Measurements from ENCODE around the gene WSB1. TPM values are rescaled to one million over a fixed set of nuclear protein-coding genes. Genes with fewer than 3 reads are reported as not detected.
"Not testable (repeated sequence)": the region's sequence is repeated elsewhere in the genome, so short reads cannot be mapped to it uniquely, and the experiment has no call there.

WSB1 gene
- polyA plus RNA-seq, 1 of the 3 experiments (the other 2 are of a cell fraction), result 261 TPM

DNA sequence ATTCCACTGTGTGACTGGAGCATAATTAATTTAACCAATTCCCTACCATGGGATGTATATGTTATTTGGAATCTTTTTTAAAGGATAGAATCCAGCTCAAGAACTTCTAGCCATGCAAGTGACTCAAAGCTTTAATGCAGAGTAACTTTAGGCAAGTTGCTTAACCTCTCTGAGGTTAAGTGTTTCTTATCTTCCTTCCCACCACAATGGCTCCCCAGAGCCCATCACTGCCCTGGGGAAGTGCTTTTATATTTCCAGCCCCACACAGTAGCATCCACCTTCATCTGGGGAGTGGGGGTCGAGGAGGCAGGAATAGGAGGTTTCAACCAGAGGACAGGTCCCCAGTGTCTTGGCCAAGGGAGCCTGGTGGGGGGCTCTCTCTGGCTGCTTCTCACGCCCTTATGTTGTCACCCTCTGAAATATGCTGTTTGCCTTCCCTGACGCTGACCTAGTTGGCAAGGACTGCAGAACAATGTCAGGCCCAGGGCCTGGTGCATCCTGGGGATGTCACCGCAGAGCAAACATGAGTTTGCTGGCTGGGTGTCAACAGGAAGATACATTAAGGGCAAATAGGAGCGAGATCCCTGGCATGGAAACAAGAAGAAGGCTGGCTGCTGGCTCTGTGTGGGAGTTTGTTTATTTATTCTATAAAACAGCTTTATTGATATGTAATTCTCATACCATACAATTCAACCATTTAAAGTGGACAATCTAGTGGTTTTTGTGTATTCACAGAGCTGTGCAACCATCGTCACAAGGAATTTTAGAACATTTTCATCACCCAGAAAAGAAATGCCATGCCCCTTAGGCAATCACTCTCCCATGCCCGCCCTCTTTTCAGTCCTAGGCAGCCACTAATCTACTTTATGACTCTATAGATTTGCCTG, 46.6 kb upstream of the WSB1 start:
- H3K9me3 ChIP-seq, result no peaks in the 10 kb centered on the region
- 39% methylated on average over 7 of the region's 7 CpGs for WGBS (ENCODE audit: low lambda C conversion rate)
- peaks cover 0 to 12% of the 10 kb centered on the region in 2 experiments; a peak in 1 of 4 replicates for H3K4me1 ChIP-seq (ENCODE audit: control insufficient read depth in 1 of 2, insufficient read depth in 2 of 2, low read depth in 1 of 2, low read length in 1 of 2)
- H2AFZ ChIP-seq (ENCODE audit: low read depth), result no peak overlapping the region
- TF ChIP-seq CHD2 (IDR thresholded peaks at IDR 0.05; ENCODE audit: low read length, partially characterized antibody) (no peak), MXI1 (IDR thresholded peaks at IDR 0.05; ENCODE audit: low read depth, low read length) (0 out of 2 replicates have a peak, but pooled peaks have one; percentile 8), TCF12 (IDR thresholded peaks at IDR 0.05) (no peak)
- TF ChIP-seq, protein P1, sequence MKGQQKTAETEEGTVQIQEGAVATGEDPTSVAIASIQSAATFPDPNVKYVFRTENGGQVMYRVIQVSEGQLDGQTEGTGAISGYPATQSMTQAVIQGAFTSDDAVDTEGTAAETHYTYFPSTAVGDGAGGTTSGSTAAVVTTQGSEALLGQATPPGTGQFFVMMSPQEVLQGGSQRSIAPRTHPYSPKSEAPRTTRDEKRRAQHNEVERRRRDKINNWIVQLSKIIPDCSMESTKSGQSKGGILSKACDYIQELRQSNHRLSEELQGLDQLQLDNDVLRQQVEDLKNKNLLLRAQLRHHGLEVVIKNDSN (IDR thresholded peaks at IDR 0.05; ENCODE audit: borderline replicate concordance, low read depth), result no peak
- CTCF ChIA-PET, result interaction anchor here (0.7 to 3.3 kb wide), 4 partner anchors 11 to 361 kb away, joined by 3 to 45 read pairs (median 4); no protein-coding TSS in a partner anchor
- no peak overlapping the region for H3K9ac ChIP-seq
- no peaks in the 10 kb centered on the region for H3K36me3 ChIP-seq (replicated peaks in 1 of 2; ENCODE audit: control insufficient read depth in 1 of 2, insufficient read depth in 2 of 2, low read length in 1 of 2)
- H3K27me3 ChIP-seq (ENCODE audit: insufficient read depth), result peaks cover 6% of the 10 kb centered on the region; the same call in 1 of the 2 replicates
- no peaks in the 10 kb centered on the region for H3K79me2 ChIP-seq (ENCODE audit: insufficient read depth)
- H3K27ac ChIP-seq (ENCODE audit: low read depth in 2 of 2, low read length in 1 of 2), result no peak overlapping the region
- no peak overlapping the region for H3K4me2 ChIP-seq
- no peaks in the 10 kb centered on the region for H4K20me1 ChIP-seq (ENCODE audit: insufficient read depth)
- DNase-seq, result no peak
- POLR2A ChIA-PET, result no interaction called here
- H3K4me3 ChIP-seq (ENCODE audit: low read depth in 2 of 2, low read length in 1 of 2), result no peak overlapping the region
- H3K9me2 ChIP-seq, result no peaks in the 10 kb centered on the region
- no peaks in the 10 kb centered on the region for H3F3A ChIP-seq (replicated peaks; ENCODE audit: insufficient read depth)

DNA sequence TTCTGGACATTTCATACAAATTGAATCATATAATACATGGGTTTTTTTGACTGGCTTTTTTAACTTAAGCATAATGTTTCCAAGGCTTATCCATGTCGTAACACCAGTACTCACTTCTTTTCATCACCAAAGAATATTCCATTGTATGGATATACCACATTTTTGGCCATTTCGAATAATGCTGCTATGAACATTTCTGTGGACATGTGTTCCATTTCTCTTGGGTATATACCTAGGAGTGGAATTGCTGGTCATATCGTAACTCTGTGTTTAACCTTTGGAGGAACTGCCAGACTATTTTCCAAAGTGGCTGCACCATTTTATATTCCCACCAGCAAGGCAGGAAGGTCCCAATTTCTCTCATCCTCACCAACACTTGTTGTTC, 46.0 kb upstream of the WSB1 start:
- Histone ChIP-seq H3K4me1 (ENCODE audit: control insufficient read depth in 1 of 2, insufficient read depth in 2 of 2, low read depth in 1 of 2, low read length in 1 of 2) (peaks cover 0 to 12% of the 10 kb centered on the region in 2 experiments; a peak in 1 of 4 replicates), H2AFZ (ENCODE audit: low read depth) (no peak overlapping the region), H3K4me3 (ENCODE audit: low read depth in 2 of 2, low read length in 1 of 2) (no peak overlapping the region), H3F3A (replicated peaks; ENCODE audit: insufficient read depth) (no peaks in the 10 kb centered on the region), H4K20me1 (ENCODE audit: insufficient read depth) (no peaks in the 10 kb centered on the region), H3K9me2 (no peaks in the 10 kb centered on the region), H3K79me2 (ENCODE audit: insufficient read depth) (no peaks in the 10 kb centered on the region), H3K27ac (ENCODE audit: low read depth in 2 of 2, low read length in 1 of 2) (no peak overlapping the region), H3K9ac (no peak overlapping the region), H3K9me3 (no peaks in the 10 kb centered on the region), H3K27me3 (ENCODE audit: insufficient read depth) (peaks cover 6% of the 10 kb centered on the region; the same call in 1 of the 2 replicates), H3K36me3 (replicated peaks in 1 of 2; ENCODE audit: control insufficient read depth in 1 of 2, insufficient read depth in 2 of 2, low read length in 1 of 2) (no peaks in the 10 kb centered on the region), H3K4me2 (no peak overlapping the region)
- POLR2A ChIA-PET, result no interaction called here
- CTCF ChIA-PET, result interaction anchor here (1.1 to 3.3 kb wide), 2 partner anchors 86 to 360 kb away, joined by 3 to 45 read pairs; no protein-coding TSS in a partner anchor
- DNase-seq, result no peak
- TF ChIP-seq TAF1 (IDR thresholded peaks at IDR 0.05; ENCODE audit: borderline replicate concordance, low read depth, low read length) (no peak), TEAD4 (IDR thresholded peaks at IDR 0.05; ENCODE audit: borderline replicate concordance, insufficient read depth) (no peak), POLR2AphosphoS5 (IDR thresholded peaks at IDR 0.05; ENCODE audit: low read depth, low read length) (no peak), SMC3 (IDR thresholded peaks at IDR 0.05; ENCODE audit: low read depth, low read length) (no peak), RFX5 (IDR thresholded peaks at IDR 0.05; ENCODE audit: low read length) (no peak), FOXM1 (IDR thresholded peaks at IDR 0.05; ENCODE audit: low read depth) (no peak), RAD21 (IDR thresholded peaks at IDR 0.05; ENCODE audit: low read length) (no peak)
- TF ChIP-seq, protein P2, sequence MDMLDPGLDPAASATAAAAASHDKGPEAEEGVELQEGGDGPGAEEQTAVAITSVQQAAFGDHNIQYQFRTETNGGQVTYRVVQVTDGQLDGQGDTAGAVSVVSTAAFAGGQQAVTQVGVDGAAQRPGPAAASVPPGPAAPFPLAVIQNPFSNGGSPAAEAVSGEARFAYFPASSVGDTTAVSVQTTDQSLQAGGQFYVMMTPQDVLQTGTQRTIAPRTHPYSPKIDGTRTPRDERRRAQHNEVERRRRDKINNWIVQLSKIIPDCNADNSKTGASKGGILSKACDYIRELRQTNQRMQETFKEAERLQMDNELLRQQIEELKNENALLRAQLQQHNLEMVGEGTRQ (IDR thresholded peaks at IDR 0.05; ENCODE audit: borderline replicate concordance, low read depth, low read length), result no peak
- TF ChIP-seq, protein P3, sequence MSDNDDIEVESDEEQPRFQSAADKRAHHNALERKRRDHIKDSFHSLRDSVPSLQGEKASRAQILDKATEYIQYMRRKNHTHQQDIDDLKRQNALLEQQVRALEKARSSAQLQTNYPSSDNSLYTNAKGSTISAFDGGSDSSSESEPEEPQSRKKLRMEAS (IDR thresholded peaks at IDR 0.05; ENCODE audit: low read depth), result no peak
- TF ChIP-seq, protein P4, sequence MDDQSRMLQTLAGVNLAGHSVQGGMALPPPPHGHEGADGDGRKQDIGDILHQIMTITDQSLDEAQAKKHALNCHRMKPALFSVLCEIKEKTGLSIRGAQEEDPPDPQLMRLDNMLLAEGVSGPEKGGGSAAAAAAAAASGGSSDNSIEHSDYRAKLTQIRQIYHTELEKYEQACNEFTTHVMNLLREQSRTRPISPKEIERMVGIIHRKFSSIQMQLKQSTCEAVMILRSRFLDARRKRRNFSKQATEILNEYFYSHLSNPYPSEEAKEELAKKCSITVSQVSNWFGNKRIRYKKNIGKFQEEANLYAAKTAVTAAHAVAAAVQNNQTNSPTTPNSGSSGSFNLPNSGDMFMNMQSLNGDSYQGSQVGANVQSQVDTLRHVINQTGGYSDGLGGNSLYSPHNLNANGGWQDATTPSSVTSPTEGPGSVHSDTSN (IDR thresholded peaks at IDR 0.05), result no peak
- TF ChIP-seq, protein P5, sequence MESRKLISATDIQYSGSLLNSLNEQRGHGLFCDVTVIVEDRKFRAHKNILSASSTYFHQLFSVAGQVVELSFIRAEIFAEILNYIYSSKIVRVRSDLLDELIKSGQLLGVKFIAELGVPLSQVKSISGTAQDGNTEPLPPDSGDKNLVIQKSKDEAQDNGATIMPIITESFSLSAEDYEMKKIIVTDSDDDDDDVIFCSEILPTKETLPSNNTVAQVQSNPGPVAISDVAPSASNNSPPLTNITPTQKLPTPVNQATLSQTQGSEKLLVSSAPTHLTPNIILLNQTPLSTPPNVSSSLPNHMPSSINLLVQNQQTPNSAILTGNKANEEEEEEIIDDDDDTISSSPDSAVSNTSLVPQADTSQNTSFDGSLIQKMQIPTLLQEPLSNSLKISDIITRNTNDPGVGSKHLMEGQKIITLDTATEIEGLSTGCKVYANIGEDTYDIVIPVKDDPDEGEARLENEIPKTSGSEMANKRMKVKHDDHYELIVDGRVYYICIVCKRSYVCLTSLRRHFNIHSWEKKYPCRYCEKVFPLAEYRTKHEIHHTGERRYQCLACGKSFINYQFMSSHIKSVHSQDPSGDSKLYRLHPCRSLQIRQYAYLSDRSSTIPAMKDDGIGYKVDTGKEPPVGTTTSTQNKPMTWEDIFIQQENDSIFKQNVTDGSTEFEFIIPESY (IDR thresholded peaks at IDR 0.05; ENCODE audit: borderline replicate concordance, low read depth), result no peak
- WGBS (ENCODE audit: low lambda C conversion rate), result 73% methylated on average over 3 of the region's 3 CpGs

DNA sequence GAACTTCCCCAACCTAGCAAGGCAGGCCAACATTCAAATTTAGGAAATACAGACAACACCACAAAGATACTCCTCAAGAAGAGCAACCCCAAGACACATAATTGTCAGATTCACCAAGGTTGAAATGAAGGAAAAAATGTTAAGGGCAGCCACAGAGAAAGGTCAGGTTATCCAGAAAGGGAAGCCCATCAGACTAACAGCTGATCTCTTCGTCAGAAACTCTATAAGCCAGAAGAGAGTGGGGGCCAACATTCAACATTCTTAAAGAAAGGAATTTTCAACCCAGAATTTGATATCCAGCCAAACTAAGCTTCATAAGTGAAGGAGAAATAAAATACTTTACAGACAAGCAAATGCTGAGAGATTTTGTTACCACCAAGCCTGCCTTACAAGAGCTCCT, 43.1 kb upstream of the WSB1 start:
- CTCF ChIA-PET, result interaction anchor here (1.9 kb wide), 2 partner anchors 82 to 349 kb away, joined by 5 to 10 read pairs; no protein-coding TSS in a partner anchor

More for the DNA sequence above, 43.1 kb upstream of the WSB1 start:
- H3K27me3 ChIP-seq (ENCODE audit: insufficient read depth); POLR2A ChIA-PET; H3K4me1 ChIP-seq (ENCODE audit: control insufficient read depth in 1 of 2, insufficient read depth in 2 of 2, low read depth in 1 of 2, low read length in 1 of 2); H3K79me2 ChIP-seq (ENCODE audit: insufficient read depth); H3K27ac ChIP-seq (ENCODE audit: low read depth in 2 of 2, low read length in 1 of 2); H3K36me3 ChIP-seq (replicated peaks in 1 of 2; ENCODE audit: control insufficient read depth in 1 of 2, insufficient read depth in 2 of 2, low read length in 1 of 2); DNase-seq; H2AFZ ChIP-seq (ENCODE audit: low read depth); H3K4me3 ChIP-seq (ENCODE audit: low read depth in 2 of 2, low read length in 1 of 2); H3K9me2 ChIP-seq; H3K9me3 ChIP-seq; H3F3A ChIP-seq (replicated peaks; ENCODE audit: insufficient read depth); H3K4me2 ChIP-seq; H4K20me1 ChIP-seq (ENCODE audit: insufficient read depth); H3K9ac ChIP-seq: not testable (repeated sequence)
- 24% methylated on average over 1 of the region's 1 CpG for WGBS (ENCODE audit: low lambda C conversion rate)
